ENCODE measurements around the gene GNAS-AS1. TPM values are rescaled to one million over a fixed set of nuclear protein-coding genes. Genes with fewer than 3 reads are reported as not detected.

Gene GNAS-AS1
- total RNA-seq, 6 donors from 2014 or later = 0.30 to 2.1 (median 0.54) TPM; not detected in 1

- Histone ChIP-seq H3K4me3 (peak overlapping the region; percentile 39 to 85 (median 76)), H3K36me3 (peaks cover 0 to 2% (median 0%) of the 10 kb centered on the region in 4 donors), H3K4me1 (peaks cover 31 to 44% (median 37%) of the 10 kb centered on the region in 4 donors), H3K27ac (peak overlapping the region; percentile 97 to 100 (median 98)), H3K9me3 (no peaks in the 10 kb centered on the region), H3K27me3 (no peaks in the 10 kb centered on the region)
- ATAC-seq (ENCODE audit: low FRiP score in 2 of 2) (peak; percentile 6 to 76), DNase-seq (peak; percentile 82 to 96)
- no peak for TF ChIP-seq EP300 (IDR thresholded peaks at IDR 0.05)
- TF ChIP-seq, protein P1, sequence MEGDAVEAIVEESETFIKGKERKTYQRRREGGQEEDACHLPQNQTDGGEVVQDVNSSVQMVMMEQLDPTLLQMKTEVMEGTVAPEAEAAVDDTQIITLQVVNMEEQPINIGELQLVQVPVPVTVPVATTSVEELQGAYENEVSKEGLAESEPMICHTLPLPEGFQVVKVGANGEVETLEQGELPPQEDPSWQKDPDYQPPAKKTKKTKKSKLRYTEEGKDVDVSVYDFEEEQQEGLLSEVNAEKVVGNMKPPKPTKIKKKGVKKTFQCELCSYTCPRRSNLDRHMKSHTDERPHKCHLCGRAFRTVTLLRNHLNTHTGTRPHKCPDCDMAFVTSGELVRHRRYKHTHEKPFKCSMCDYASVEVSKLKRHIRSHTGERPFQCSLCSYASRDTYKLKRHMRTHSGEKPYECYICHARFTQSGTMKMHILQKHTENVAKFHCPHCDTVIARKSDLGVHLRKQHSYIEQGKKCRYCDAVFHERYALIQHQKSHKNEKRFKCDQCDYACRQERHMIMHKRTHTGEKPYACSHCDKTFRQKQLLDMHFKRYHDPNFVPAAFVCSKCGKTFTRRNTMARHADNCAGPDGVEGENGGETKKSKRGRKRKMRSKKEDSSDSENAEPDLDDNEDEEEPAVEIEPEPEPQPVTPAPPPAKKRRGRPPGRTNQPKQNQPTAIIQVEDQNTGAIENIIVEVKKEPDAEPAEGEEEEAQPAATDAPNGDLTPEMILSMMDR (IDR thresholded peaks at IDR 0.05) = no peak
- peak in 3 of 4 donors; percentile 22 to 83 (median 75) for TF ChIP-seq POLR2A (IDR thresholded peaks at IDR 0.05)
- TF ChIP-seq POLR2AphosphoS5 (IDR thresholded peaks at IDR 0.05) = peak; percentile 56 to 60
- WGBS, 2 donors = 3% methylated on average over 20 of the region's 105 CpGs; no CpG with 5 or more reads in 1 of the 2 donors
Measured at GRCh38 chr20:58891086-58891717, 40.5 kb upstream of the GNAS-AS1 start.

DNA sequence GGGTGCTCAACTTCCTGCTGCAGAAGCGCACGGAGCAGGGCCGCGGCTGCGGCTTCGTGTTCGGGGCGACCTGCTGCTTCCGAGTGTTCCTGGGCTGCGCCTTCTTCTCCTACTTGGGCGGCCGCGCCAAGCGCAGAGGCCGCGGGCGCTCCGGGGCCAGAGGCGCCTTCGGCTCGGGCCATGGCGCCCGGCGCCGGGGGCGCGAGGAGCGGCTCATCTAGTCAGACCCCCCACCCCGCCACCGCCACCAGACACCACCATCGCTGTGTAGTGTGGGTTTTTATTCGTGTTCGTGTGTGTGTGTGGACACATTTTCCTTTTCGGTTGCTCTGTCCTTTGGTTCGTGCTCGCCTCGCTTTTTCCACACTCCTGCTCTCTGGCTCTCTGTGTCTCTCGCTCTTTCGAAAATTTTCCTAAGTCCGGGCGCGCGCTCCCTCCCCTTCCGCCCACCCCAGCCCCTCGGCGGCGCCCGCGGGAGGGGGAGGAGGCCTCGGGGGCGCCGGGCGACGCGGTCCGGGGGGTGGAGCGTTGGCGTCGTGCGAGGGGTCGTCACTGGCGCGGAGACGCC lies 39.9 kb upstream of the GNAS-AS1 start:
- Histone ChIP-seq H3K9me3 (no peaks in the 10 kb centered on the region), H3K36me3 (no peaks in the 10 kb centered on the region), H3K27me3 (no peaks in the 10 kb centered on the region), H3K4me3 (peak overlapping the region; percentile 39 to 85 (median 76)), H3K4me1 (peaks cover 26 to 38% (median 32%) of the 10 kb centered on the region in 4 donors), H3K27ac (peak overlapping the region; percentile 97 to 100 (median 98))
- 1 to 2% methylated on average over 20 to 49 of the region's 64 CpGs for WGBS, 2 donors
- TF ChIP-seq, protein P1 (IDR thresholded peaks at IDR 0.05) = no peak
- TF ChIP-seq POLR2AphosphoS5 (IDR thresholded peaks at IDR 0.05) = peak; percentile 42 to 69
- TF ChIP-seq EP300 (IDR thresholded peaks at IDR 0.05) = no peak
- TF ChIP-seq POLR2A (IDR thresholded peaks at IDR 0.05) = peak in 3 of 4 donors; percentile 49 to 56 (median 50)
- peak; percentile 70 to 95 for DNase-seq
- ATAC-seq (ENCODE audit: low FRiP score in 2 of 2) = peak; percentile 82 to 87

DNA sequence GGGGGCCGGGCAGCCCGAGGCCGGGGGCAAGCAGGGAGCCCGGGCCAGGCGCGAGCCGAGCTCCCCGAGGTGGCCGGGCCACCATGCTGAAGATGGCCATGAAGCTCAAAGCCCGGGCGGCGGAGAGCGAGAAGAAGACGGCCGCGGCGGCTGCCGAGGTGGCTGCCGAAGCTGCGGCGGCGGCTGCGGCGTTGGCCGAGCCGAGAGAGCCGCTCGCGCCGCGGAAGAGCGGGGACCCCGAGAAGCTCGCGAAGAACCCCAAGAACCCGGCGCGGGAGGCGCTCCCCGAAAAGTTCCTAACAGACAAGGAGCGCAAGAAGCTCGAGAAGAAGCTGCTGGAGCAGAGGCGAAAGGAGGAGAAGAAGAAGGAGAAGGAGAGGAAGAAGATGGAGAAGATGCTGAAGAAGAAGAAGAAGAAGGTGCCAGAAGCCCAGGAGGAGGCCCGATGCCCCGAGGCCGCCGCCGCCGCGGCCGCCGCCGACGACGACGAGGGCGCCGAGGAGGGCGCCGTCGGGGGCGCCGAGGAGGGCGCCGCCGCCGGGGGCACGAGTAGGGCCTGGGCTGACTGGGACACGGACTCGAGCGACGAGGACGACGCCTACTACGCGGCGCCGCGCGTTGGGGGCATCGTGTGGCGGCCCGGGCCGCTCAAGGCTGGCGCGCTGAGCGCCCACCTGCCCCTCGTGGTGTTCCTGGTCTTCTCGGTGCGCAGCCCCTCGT lies 39.3 kb upstream of the GNAS-AS1 start:
- DNase-seq (peak in 1 of 2 donors; percentile 92), ATAC-seq (ENCODE audit: low FRiP score in 2 of 2) (peak in 1 of 2 donors; percentile 1)
- 41 to 44% methylated on average over 57 to 79 of the region's 91 CpGs for WGBS, 2 donors
- H3K4me1 ChIP-seq = peaks cover 19 to 31% (median 25%) of the 10 kb centered on the region in 4 donors
- TF ChIP-seq EP300 (IDR thresholded peaks at IDR 0.05) = no peak
- TF ChIP-seq, protein P1 (IDR thresholded peaks at IDR 0.05) = no peak
- no peak for TF ChIP-seq POLR2A (IDR thresholded peaks at IDR 0.05)
- TF ChIP-seq POLR2AphosphoS5 (IDR thresholded peaks at IDR 0.05) = no peak
- H3K36me3 ChIP-seq = no peaks in the 10 kb centered on the region
- no peaks in the 10 kb centered on the region for H3K27me3 ChIP-seq
- H3K4me3 ChIP-seq = peak overlapping the region; percentile 39 to 85 (median 76)
- H3K9me3 ChIP-seq = no peaks in the 10 kb centered on the region
- peak overlapping the region; percentile 97 to 100 (median 98) for H3K27ac ChIP-seq

DNA sequence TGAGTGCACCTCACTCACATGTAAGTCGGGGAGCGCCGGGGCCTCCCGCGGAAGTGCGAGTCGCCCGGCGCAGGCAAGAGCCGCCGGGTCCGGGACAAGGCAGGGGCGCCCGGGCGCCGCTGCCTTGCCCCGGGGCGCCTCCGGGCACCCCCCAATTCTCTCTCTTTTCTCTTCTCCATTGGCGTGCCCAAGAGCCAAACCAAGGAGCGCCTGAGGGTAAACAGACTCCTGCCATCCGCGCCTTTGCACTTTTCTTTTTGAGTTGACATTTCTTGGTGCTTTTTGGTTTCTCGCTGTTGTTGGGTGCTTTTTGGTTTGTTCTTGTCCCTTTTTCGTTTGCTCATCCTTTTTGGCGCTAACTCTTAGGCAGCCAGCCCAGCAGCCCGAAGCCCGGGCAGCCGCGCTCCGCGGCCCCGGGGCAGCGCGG lies 38.6 kb upstream of the GNAS-AS1 start:
- peak overlapping the region; percentile 48 to 100 (median 98) for H3K27ac ChIP-seq
- no peak for ATAC-seq (ENCODE audit: low FRiP score in 2 of 2)

More for the DNA sequence above, 38.6 kb upstream of the GNAS-AS1 start:
- 66 to 76% methylated on average over 24 to 31 of the region's 35 CpGs for WGBS, 2 donors
- Histone ChIP-seq H3K9me3 (no peaks in the 10 kb centered on the region), H3K36me3 (no peaks in the 10 kb centered on the region), H3K27me3 (no peaks in the 10 kb centered on the region), H3K4me3 (peak overlapping the region; percentile 46 to 85 (median 76)), H3K4me1 (peaks cover 13 to 25% (median 19%) of the 10 kb centered on the region in 4 donors)
- no peak for DNase-seq
- no peak for TF ChIP-seq POLR2A (IDR thresholded peaks at IDR 0.05)
- TF ChIP-seq POLR2AphosphoS5 (IDR thresholded peaks at IDR 0.05) = no peak
- TF ChIP-seq, protein P1 (IDR thresholded peaks at IDR 0.05) = no peak
- TF ChIP-seq EP300 (IDR thresholded peaks at IDR 0.05) = no peak
